Activated CD4-positive, alpha-beta T cell treated with anti-CD3 and anti-CD28 coated beads, Interleukin-2, Interleukin-4, amounts not matched to agents 100 ng/mL and 50 ng/mL, durations not matched to agents 16 hours and 8 hours (primary cell): ENCODE measurements around the gene HECW1.
"Not testable (repeated sequence)": the region's sequence is repeated elsewhere in the genome, so short reads cannot be mapped to it uniquely, and the experiment has no call there.

Experiments
- DNase-seq: peaks from one replicate; pipeline ENCODE4 v3.0.0-alpha.2; 2020; ENCODE audit warnings: low spot score

Gene HECW1

GRCh38 chr7:43309706-43310022 lies 197.2 kb downstream of the HECW1 start:
- no peak for DNase-seq

GRCh38 chr7:43311052-43311451 lies 198.6 kb downstream of the HECW1 start:
- no peak for DNase-seq

GRCh38 chr7:43311694-43312093 lies 199.2 kb downstream of the HECW1 start:
- DNase-seq, result no peak

GRCh38 chr7:43313628-43314378 lies 201.4 kb downstream of the HECW1 start:
- DNase-seq, result peak; percentile 27

- DNase-seq, result peak; percentile 77
Observed at GRCh38 chr7:43314379-43315158, 202.1 kb downstream of the HECW1 start.

GRCh38 chr7:43317075-43317474 lies 204.6 kb downstream of the HECW1 start:
- no peak for DNase-seq

- no peak for DNase-seq
Observed at GRCh38 chr7:43318188-43318770, 205.8 kb downstream of the HECW1 start.

- DNase-seq, result no peak
Observed at GRCh38 chr7:43325595-43325994, 213.1 kb downstream of the HECW1 start.

- DNase-seq, result no peak
Observed at GRCh38 chr7:43328336-43328735, 215.9 kb downstream of the HECW1 start.

GRCh38 chr7:43328785-43329380 lies 216.4 kb downstream of the HECW1 start:
- no peak for DNase-seq

GRCh38 chr7:43332193-43332796 lies 219.8 kb downstream of the HECW1 start:
- no peak for DNase-seq

GRCh38 chr7:43337191-43337590 lies 224.7 kb downstream of the HECW1 start:
- no peak for DNase-seq

- DNase-seq, result no peak
Observed at GRCh38 chr7:43337811-43338210, 225.4 kb downstream of the HECW1 start.

GRCh38 chr7:43341132-43341531 lies 228.7 kb downstream of the HECW1 start:
- no peak for DNase-seq

GRCh38 chr7:43343417-43343816 lies 231.0 kb downstream of the HECW1 start:
- not testable (repeated sequence) for DNase-seq

GRCh38 chr7:43345696-43346095 lies 233.2 kb downstream of the HECW1 start:
- DNase-seq, result not testable (repeated sequence)

- DNase-seq, result no peak
Observed at GRCh38 chr7:43351683-43352082, 239.2 kb downstream of the HECW1 start.

- no peak for DNase-seq
Observed at GRCh38 chr7:43353902-43354301, 241.5 kb downstream of the HECW1 start.

GRCh38 chr7:43362652-43363034 lies 250.2 kb downstream of the HECW1 start:
- DNase-seq, result no peak

- DNase-seq, result no peak
Observed at GRCh38 chr7:43363035-43363791, 250.8 kb downstream of the HECW1 start.

- no peak for DNase-seq
Observed at GRCh38 chr7:43364391-43364790, 251.9 kb downstream of the HECW1 start.
